ENCODE data around the gene TRABD2A. TPM values are rescaled to one million over a fixed set of nuclear protein-coding genes. Genes with fewer than 3 reads are reported as not detected.

TRABD2A gene
- total RNA-seq, 2 donors from 2014 or later = 10.3 TPM; not detected in 1

DNA sequence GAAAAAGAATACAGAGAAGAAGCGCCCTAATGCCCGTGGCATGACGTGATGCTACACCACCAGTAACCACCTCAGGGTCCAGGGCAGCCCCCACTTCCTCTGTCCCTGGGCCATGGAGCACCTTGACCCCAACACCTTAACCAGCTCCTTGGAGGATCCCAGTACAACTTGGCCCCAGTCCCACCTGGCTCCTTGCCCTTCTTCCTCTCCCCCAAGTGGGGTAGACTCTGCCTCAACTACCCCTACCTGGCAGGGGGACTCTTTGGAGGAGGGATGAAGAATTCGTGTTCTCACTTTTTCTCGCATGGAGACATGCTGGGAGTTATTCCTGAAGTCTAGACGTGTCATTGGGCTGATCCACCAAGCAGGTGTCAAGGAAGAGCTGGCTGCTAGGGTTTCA is 18.9 kb downstream of the TRABD2A start:
- intact Hi-C loops (cut with DNase I) = no loop called here
- Histone ChIP-seq H3K36me3 (no peaks in the 10 kb centered on the region), H3K9me3 (no peaks in the 10 kb centered on the region), H3K4me1 (replicated peaks) (no peaks in the 10 kb centered on the region), H3K4me3 (no peak overlapping the region), H3K27ac (no peak overlapping the region), H3K27me3 (replicated peaks; ENCODE audit: insufficient read depth) (no peaks in the 10 kb centered on the region)
- 88% methylated on average over 6 of the region's 6 CpGs for WGBS
- TF ChIP-seq, protein P1, sequence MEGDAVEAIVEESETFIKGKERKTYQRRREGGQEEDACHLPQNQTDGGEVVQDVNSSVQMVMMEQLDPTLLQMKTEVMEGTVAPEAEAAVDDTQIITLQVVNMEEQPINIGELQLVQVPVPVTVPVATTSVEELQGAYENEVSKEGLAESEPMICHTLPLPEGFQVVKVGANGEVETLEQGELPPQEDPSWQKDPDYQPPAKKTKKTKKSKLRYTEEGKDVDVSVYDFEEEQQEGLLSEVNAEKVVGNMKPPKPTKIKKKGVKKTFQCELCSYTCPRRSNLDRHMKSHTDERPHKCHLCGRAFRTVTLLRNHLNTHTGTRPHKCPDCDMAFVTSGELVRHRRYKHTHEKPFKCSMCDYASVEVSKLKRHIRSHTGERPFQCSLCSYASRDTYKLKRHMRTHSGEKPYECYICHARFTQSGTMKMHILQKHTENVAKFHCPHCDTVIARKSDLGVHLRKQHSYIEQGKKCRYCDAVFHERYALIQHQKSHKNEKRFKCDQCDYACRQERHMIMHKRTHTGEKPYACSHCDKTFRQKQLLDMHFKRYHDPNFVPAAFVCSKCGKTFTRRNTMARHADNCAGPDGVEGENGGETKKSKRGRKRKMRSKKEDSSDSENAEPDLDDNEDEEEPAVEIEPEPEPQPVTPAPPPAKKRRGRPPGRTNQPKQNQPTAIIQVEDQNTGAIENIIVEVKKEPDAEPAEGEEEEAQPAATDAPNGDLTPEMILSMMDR (IDR thresholded peaks at IDR 0.05) = no peak
- TF ChIP-seq POLR2A (IDR thresholded peaks at IDR 0.05) = no peak
- TF ChIP-seq POLR2AphosphoS5 (IDR thresholded peaks at IDR 0.05) = no peak
- no peak for DNase-seq (ENCODE audit: low spot score)

DNA sequence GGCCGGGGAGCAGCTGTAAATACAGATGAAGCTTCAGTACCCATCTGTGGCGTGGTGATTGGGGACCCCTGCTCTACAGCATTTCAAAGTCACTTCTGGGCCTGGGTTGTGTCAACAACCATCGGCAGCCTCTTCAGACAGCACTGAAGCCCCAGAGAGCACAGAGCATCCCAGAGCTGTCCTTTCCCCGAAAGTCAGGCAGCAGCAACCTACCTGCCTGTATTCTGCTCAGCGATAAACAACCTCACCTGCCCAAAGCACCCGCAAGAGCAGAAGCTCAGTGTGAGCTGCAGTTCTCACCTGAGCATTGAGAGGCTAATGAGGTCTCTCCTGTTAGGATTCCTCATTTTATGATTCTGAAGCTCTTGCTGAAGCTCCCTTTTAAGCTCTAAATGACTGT is 19.3 kb downstream of the TRABD2A start:
- TF ChIP-seq POLR2A (IDR thresholded peaks at IDR 0.05) (no peak), POLR2AphosphoS5 (IDR thresholded peaks at IDR 0.05) (no peak)
- TF ChIP-seq, protein P1 (IDR thresholded peaks at IDR 0.05) = no peak
- Histone ChIP-seq H3K4me1 (replicated peaks) (no peaks in the 10 kb centered on the region), H3K27ac (no peak overlapping the region), H3K9me3 (no peaks in the 10 kb centered on the region), H3K36me3 (no peaks in the 10 kb centered on the region), H3K4me3 (no peak overlapping the region), H3K27me3 (replicated peaks; ENCODE audit: insufficient read depth) (no peaks in the 10 kb centered on the region)
- DNase-seq (ENCODE audit: low spot score) = no peak
- intact Hi-C loops (cut with DNase I) = no loop called here
- WGBS = 76% methylated on average over 6 of the region's 6 CpGs

DNA sequence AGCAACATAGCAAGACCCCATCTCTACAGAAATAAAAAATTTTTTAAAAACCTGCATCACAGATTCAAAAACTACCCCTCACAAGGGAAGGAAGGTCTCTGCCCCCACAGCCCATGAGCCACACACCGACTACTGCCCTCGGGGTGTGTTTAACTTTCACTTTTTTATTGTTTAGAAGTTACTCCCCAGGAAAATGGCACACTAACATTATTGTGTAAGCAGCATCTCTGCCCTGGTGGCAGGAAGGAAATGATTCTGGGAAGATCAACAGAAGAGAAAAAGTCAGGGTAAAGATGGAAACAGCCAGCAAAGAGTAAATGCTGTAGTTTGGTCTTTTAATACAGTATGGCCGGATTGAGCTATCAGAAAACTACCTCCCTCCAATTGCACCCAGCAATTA is 21.9 kb downstream of the TRABD2A start:
- Histone ChIP-seq H3K27ac (no peak overlapping the region), H3K27me3 (replicated peaks; ENCODE audit: insufficient read depth) (no peaks in the 10 kb centered on the region), H3K4me3 (no peak overlapping the region), H3K4me1 (replicated peaks) (no peaks in the 10 kb centered on the region), H3K9me3 (no peaks in the 10 kb centered on the region), H3K36me3 (no peaks in the 10 kb centered on the region)
- TF ChIP-seq POLR2AphosphoS5 (IDR thresholded peaks at IDR 0.05) = no peak
- TF ChIP-seq POLR2A (IDR thresholded peaks at IDR 0.05) = no peak
- TF ChIP-seq, protein P1 (IDR thresholded peaks at IDR 0.05) = no peak
- WGBS = 52% methylated on average over 3 of the region's 3 CpGs
- DNase-seq (ENCODE audit: low spot score) = no peak
- intact Hi-C loops (cut with DNase I) = no loop called here

DNA sequence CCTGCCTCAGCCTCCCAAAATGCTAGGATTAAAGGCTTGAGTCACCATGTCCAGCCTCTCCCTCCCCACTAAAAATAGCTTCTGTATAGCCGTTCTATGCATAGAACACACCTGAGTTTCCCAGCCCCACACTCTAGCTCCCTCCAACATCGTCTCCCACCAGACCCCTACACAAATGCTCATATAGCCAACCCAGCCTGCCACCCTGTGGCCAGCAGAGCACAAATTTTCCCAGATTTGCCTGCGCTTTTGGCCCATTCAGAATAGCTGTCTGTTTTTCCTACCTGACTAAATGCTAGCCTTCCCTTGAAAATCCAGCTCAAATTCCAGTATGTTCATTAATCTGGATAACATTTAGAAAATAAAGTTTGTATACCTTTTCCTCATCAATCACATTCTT is 22.8 kb downstream of the TRABD2A start:
- Histone ChIP-seq H3K36me3 (no peaks in the 10 kb centered on the region), H3K9me3 (no peaks in the 10 kb centered on the region), H3K27me3 (replicated peaks; ENCODE audit: insufficient read depth) (no peaks in the 10 kb centered on the region), H3K4me3 (no peak overlapping the region), H3K27ac (no peak overlapping the region), H3K4me1 (replicated peaks) (no peaks in the 10 kb centered on the region)
- no peak for TF ChIP-seq POLR2A (IDR thresholded peaks at IDR 0.05)
- no peak for TF ChIP-seq POLR2AphosphoS5 (IDR thresholded peaks at IDR 0.05)
- TF ChIP-seq, protein P1 (IDR thresholded peaks at IDR 0.05) = no peak
- 79% methylated on average over 3 of the region's 3 CpGs for WGBS
- intact Hi-C loops (cut with DNase I) = no loop called here
- no peak for DNase-seq (ENCODE audit: low spot score)

DNA sequence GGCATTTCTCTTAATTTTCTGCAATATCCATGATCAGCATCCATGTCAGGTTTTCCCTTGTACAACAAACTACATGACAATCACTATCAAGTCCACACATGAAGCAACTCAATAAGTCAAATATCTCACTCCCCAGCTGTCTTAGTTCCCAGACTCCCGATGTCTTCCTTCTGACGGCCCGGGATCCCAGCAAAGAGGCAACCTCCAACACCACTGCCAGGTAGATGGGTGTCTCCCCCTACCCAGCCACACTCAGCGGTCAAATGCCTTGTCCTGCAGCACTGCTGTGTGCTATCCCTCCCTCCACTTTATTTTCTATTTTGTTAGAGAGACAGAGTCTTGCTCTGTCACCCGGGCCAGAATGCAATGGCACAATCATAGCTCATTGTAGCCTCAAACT is 23.3 kb downstream of the TRABD2A start:
- Histone ChIP-seq H3K4me3 (no peak overlapping the region), H3K36me3 (no peaks in the 10 kb centered on the region), H3K9me3 (no peaks in the 10 kb centered on the region), H3K4me1 (replicated peaks) (no peaks in the 10 kb centered on the region), H3K27ac (no peak overlapping the region), H3K27me3 (replicated peaks; ENCODE audit: insufficient read depth) (no peaks in the 10 kb centered on the region)
- intact Hi-C loops (cut with DNase I) = no loop called here
- 79% methylated on average over 5 of the region's 5 CpGs for WGBS
- TF ChIP-seq POLR2AphosphoS5 (IDR thresholded peaks at IDR 0.05) (no peak), POLR2A (IDR thresholded peaks at IDR 0.05) (no peak)
- TF ChIP-seq, protein P1 (IDR thresholded peaks at IDR 0.05) = no peak
- DNase-seq (ENCODE audit: low spot score) = no peak

All from prostate gland (tissue), 2 donors.